BLaER1 treated with 17β-estradiol and CSF1 and Interleukin-3, amounts not matched to agents 10 nM and 100 nM (cell line): ENCODE results near the gene MMEL1.
"Not testable (repeated sequence)": the region's sequence is repeated elsewhere in the genome, so short reads cannot be mapped to it uniquely, and the experiment has no call there.

Source experiments
- H3K27ac ChIP-seq, 11 experiments: shearing (Covaris generic); formaldehyde crosslinking; 2 replicates each; pipeline ENCODE4 v1.8.1; 2022
- H3K27me3 ChIP-seq, 11 experiments: shearing (Covaris generic); formaldehyde crosslinking; 2 replicates each; pipeline ENCODE4 v1.8.1; 2022
- H3K36me3 ChIP-seq, 11 experiments: shearing (Covaris generic); formaldehyde crosslinking; 2 replicates each; pipeline ENCODE4 v1.8.1; 2022
- H3K4me1 ChIP-seq, 10 experiments: shearing (Covaris generic); formaldehyde crosslinking; 2 replicates each; pipeline ENCODE4 v1.8.1; 2022
- H3K4me2 ChIP-seq, 11 experiments: shearing (Covaris generic); formaldehyde crosslinking; 2 replicates each; pipeline ENCODE4 v1.8.1; 2022
- H3K4me3 ChIP-seq, 10 experiments: shearing (Covaris generic); formaldehyde crosslinking; 2 replicates each; pipeline ENCODE4 v1.8.1; 2022
- H3K9ac ChIP-seq, 11 experiments: shearing (Covaris generic); formaldehyde crosslinking; 2 replicates each; pipeline ENCODE4 v1.8.1; 2022
- H3K9me3 ChIP-seq, 11 experiments: shearing (Covaris generic); formaldehyde crosslinking; replicated peaks in 1 of 11; 2 replicates each; pipeline ENCODE4 v1.8.1; 2022
- H4K20me1 ChIP-seq, 11 experiments: shearing (Covaris generic); formaldehyde crosslinking; 2 replicates each; pipeline ENCODE4 v1.8.1; 2022
- Cebpa-rat ChIP-seq, 11 experiments: shearing (Covaris generic); IDR thresholded peaks; 2 replicates each; pipeline ENCODE4 v1.8.1; 2022

MMEL1 gene

DNA sequence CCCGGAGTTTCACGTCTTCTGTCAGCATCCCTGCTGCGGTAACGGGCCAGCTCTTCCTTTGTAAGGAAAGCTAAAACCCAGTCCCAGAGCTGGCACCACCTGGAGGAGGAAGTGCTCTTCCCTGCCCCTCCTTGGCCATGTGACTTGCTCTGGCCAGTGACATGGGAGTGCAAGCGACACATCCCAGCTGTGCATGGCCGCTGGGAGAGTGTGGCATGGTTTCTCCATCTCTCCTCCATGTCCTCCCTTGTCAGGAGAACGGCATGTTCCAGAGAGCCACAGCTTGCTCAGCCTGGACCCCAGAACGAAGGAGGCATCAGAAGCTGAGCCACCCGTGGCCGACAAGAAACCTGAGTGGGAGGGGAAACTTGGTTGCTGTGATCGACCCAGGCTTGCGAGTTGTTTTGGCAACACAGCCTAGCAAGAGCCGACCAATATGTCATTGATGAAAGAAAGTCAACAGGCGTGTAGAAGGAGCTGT is 48.9 kb downstream of the MMEL1 start:
- Histone ChIP-seq H3K4me1 (peaks cover 76 to 88% (median 85%) of the 10 kb centered on the region in 10 experiments), H3K27ac (peak overlapping the region in 3 of 11 experiments; percentile 4 to 80 (median 62); a peak in 2 of 22 replicates), H3K36me3 (peaks cover 0 to 7% (median 0%) of the 10 kb centered on the region in 11 experiments; a peak in 5 of 22 replicates), H3K27me3 (peaks cover 0 to 9% (median 0%) of the 10 kb centered on the region in 11 experiments; a peak in 4 of 22 replicates), H3K9ac (peak overlapping the region in 2 of 11 experiments; percentile 10 to 25; a peak in 1 of 22 replicates), H3K9me3 (no peaks in the 10 kb centered on the region), H3K4me3 (peak overlapping the region in 1 of 10 experiments; percentile 10; a peak in 1 of 20 replicates), H4K20me1 (peaks cover 0 to 15% (median 7%) of the 10 kb centered on the region in 11 experiments; a peak in 12 of 22 replicates), H3K4me2 (peak overlapping the region; percentile 96 to 100 (median 98))
- TF ChIP-seq Cebpa-rat (IDR thresholded peaks at IDR 0.05): no peak

DNA sequence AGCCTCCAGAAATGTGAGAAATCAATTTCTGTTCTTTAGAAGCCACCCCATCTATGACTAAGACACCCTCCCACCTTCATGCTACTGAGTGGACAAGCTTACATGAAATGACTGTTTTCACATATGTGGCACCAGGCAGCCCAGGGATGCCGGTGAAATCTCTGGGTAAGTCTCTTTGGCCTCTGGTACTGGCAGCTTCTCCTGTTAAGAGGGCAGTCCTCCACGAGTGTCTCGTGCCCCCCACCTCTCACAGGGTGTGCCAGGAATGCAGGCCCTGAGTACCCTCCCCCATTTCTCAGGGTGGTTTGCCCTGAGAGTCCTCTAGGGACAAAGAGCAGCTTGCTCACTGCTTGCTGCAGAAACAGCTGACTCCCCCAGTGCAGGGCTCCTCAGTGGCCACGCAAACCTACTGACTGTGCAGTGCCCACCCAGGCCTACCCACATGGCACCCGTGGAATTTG is 49.5 kb downstream of the MMEL1 start:
- Histone ChIP-seq H3K27me3 (peaks cover 0 to 9% (median 0%) of the 10 kb centered on the region in 11 experiments; a peak in 4 of 22 replicates), H3K4me1 (peaks cover 76 to 88% (median 85%) of the 10 kb centered on the region in 10 experiments), H3K9ac (peak overlapping the region in 3 of 11 experiments; percentile 25 to 50 (median 41); a peak in 4 of 22 replicates), H3K9me3 (no peaks in the 10 kb centered on the region), H3K36me3 (peaks cover 0 to 2% (median 0%) of the 10 kb centered on the region in 11 experiments; a peak in 3 of 22 replicates), H3K27ac (peak overlapping the region in 4 of 11 experiments; percentile 4 to 80 (median 68); a peak in 5 of 22 replicates), H3K4me2 (peak overlapping the region; percentile 96 to 100 (median 98)), H3K4me3 (peak overlapping the region in 1 of 10 experiments; percentile 10; a peak in 1 of 20 replicates), H4K20me1 (peaks cover 0 to 10% (median 1%) of the 10 kb centered on the region in 11 experiments; a peak in 10 of 22 replicates)
- TF ChIP-seq Cebpa-rat (IDR thresholded peaks at IDR 0.05): no peak

DNA sequence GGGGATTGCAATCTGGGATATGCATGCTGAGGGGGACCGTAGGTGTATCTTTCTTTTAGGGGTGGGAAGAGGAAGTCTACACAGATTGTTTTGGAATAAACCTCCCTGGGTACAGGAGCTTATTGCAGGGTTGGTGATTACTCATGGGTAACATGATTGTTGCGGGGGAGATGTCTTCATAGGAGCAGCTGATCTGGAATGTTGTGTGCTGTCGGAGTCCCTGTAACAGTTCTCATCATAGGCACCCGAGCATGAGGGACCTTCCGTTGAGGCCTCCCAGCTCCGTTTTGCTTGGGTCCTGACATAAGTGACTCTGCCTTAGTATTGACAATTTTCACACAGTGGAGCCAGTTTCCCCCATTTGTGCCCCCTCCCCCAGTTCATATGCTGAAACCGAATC is 50.4 kb downstream of the MMEL1 start:
- Histone ChIP-seq H3K36me3 (no peaks in the 10 kb centered on the region), H3K4me2 (peak overlapping the region; percentile 96 to 100 (median 98)), H3K4me1 (peaks cover 80 to 89% (median 86%) of the 10 kb centered on the region in 10 experiments), H3K4me3 (no peak overlapping the region), H3K9me3 (no peaks in the 10 kb centered on the region), H3K27me3 (peaks cover 0 to 4% (median 0%) of the 10 kb centered on the region in 11 experiments; a peak in 4 of 22 replicates), H3K9ac (peak overlapping the region in 2 of 11 experiments; percentile 40 to 50; a peak in 3 of 22 replicates), H4K20me1 (peaks cover 0 to 3% (median 0%) of the 10 kb centered on the region in 11 experiments; a peak in 4 of 22 replicates), H3K27ac (peak overlapping the region in 3 of 11 experiments; percentile 62 to 80 (median 73); a peak in 6 of 22 replicates)
- TF ChIP-seq Cebpa-rat (IDR thresholded peaks at IDR 0.05): no peak; a peak in 1 of 22 replicates

DNA sequence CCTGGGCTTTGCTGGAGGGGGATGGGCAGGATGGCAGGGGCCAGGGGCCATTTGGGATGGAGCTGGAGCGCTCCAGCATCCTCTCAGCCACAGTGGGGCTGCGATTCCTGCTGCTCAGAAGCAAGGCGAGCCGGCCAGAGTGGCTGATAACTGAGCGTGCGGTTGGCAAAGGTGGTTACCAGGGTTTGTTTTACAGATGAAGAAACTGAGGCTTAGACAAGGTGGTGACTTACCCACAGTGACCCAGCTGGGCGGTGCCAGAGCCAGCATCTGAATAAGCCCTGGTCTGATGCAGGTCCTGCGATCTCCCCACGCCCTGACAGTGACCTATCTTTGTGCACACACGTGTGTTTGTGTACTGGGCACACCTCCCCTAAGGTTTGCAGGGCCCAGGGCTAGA is 52.1 kb downstream of the MMEL1 start:
- no peak for TF ChIP-seq Cebpa-rat (IDR thresholded peaks at IDR 0.05)
- Histone ChIP-seq H3K4me2 (peak overlapping the region; percentile 96 to 100 (median 98)), H3K27me3 (no peaks in the 10 kb centered on the region)

DNA sequence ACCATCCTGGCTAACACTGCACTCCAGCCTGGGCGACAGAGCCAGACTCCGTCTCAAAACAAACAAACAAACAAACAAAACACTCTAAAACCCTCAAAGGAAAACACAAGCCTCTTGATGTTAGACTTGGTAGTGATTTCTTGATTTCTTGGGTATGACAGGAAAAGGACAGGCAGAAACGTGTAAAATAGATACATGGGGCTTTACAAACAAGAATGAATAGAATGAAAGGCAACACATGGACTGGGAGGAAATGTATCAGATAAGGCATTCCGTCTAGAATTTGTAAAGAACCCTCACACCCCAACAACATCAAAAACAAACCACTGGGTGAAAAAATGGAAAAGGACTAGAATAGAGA is 54.1 kb downstream of the MMEL1 start:
- Histone ChIP-seq H3K36me3 (no peaks in the 10 kb centered on the region), H3K9me3 (peaks cover 2 to 10% (median 6%) of the 10 kb centered on the region in 11 experiments; a peak in 20 of 22 replicates), H3K4me1 (peaks cover 86 to 100% (median 86%) of the 10 kb centered on the region in 10 experiments), H3K4me2 (peak overlapping the region; percentile 88 to 100 (median 98)), H3K27me3 (no peaks in the 10 kb centered on the region), H4K20me1 (no peaks in the 10 kb centered on the region), H3K4me3 (peak overlapping the region in 1 of 10 experiments; percentile 49; a peak in 1 of 20 replicates), H3K9ac (peak overlapping the region; percentile 63 to 79 (median 74); a peak in 19 of 22 replicates), H3K27ac (peak overlapping the region; percentile 74 to 90 (median 86); a peak in 21 of 22 replicates)
- no peak for TF ChIP-seq Cebpa-rat (IDR thresholded peaks at IDR 0.05)

More for the DNA sequence above, 52.1 kb downstream of the MMEL1 start:
- Histone ChIP-seq H4K20me1 (no peaks in the 10 kb centered on the region), H3K27ac (peak overlapping the region in 2 of 11 experiments; percentile 73 to 80; a peak in 4 of 22 replicates), H3K4me1 (peaks cover 96 to 100% (median 97%) of the 10 kb centered on the region in 10 experiments), H3K36me3 (no peaks in the 10 kb centered on the region), H3K4me3 (no peak overlapping the region), H3K9me3 (no peaks in the 10 kb centered on the region), H3K9ac (peak overlapping the region in 1 of 11 experiments; percentile 63; a peak in 1 of 22 replicates)

DNA sequence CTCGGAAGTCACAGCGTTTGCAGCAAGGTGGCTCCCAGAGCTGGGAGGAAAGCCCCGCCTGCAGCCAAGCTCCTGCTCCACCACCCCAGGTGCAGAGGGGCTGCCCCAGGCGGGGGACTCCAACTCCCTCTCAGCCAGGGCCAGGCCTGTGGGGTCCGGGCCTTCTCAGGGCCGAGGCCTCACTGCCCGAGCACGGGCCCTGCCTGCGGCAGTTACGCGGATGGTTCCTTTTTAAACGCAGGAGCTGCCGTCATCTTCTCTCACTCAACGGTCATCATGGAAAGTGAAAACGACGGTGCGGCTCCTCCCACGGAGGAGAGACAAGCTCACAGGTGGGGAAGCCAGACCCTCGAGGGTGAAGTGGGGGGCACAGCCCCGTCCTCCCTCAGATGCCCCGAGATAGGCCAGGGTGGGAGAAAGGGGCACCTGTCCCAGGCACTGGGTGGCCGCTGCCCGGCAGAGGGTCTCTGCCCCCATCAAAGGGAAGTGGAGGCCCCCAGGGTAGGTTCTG is 55.2 kb downstream of the MMEL1 start:
- not testable (repeated sequence) for H4K20me1 ChIP-seq, H3K36me3 ChIP-seq, H3K27me3 ChIP-seq
- H3K9ac ChIP-seq: peak overlapping the region; percentile 63 to 79 (median 74); a peak in 21 of 22 replicates
- H3K4me2 ChIP-seq: peak overlapping the region; percentile 88 to 100 (median 98)
- H3K27ac ChIP-seq: peak overlapping the region; percentile 74 to 90 (median 86)
- H3K9me3 ChIP-seq: peaks cover 12 to 21% (median 17%) of the 10 kb centered on the region in 11 experiments
- H3K4me3 ChIP-seq: peak overlapping the region in 9 of 10 experiments; percentile 12 to 63 (median 36); a peak in 11 of 20 replicates
- peaks cover 75 to 100% (median 75%) of the 10 kb centered on the region in 10 experiments for H3K4me1 ChIP-seq

DNA sequence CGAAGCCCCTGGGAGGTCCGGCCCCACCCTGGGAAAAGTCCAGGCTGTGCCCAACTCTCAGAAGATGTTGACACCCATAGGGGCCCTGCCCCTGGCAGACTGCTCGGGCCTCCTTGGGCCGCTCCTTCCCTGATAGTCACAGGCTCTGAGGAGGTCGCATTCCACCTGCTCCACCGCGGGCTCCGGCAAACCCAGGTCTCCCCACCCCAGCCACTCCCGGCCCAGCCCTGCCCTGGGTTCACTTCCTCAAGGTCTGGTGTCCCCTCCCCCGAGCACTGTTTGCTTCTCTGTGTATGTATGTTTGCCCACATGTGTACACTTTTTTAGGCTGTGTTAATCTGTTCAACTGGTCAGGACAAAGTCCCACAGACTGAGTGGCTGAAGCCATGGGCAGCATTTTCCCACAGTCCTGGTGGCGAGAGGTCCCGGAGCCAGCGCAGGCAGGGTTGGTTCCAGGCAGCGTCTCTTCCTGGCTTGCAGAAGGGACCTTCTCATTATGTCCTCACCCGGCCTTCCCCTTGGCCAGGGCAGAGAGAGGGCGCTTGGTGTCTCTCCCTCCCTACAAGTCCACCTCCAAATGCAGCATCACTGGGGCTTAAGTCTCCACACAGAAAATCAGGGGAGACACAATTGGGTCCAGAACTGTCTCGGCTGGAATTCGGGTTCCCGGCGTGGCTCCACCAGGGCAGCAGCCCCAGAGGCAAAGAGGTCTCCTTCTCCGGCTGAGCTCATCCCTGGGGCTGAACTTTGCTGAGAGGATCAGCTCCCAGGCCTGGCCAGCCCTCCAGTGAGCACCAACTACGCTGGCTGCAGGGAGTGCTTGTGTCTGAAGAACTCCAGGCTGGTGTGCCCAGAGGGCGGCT is 56.8 kb downstream of the MMEL1 start:
- Histone ChIP-seq H3K9ac (peak overlapping the region; percentile 65 to 79 (median 74)), H3K27ac (peak overlapping the region; percentile 56 to 89 (median 83)), H3K36me3 (no peaks in the 10 kb centered on the region)

DNA sequence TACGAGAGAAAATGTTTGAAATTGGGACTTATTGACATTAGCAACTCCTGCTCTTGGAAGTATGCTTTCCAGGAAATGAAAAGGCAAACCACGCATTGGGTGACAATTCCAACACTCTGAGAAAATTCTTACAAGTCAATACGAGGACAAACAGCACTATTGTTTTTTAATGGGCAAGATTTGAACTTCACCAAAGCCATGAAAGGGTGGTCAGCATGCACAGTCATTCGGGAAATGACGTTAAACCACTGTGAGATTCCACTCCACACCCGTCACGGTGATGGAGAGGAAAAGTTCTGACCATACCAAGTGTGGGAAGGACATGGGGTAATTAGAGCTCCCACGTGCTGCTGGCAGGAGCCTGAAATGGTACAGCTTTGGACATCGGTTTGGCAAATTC is 58.5 kb downstream of the MMEL1 start:
- peak overlapping the region in 1 of 11 experiments; percentile 20; a peak in 1 of 22 replicates for H3K9ac ChIP-seq
- H3K4me3 ChIP-seq: no peak overlapping the region
- H3K27me3 ChIP-seq: no peaks in the 10 kb centered on the region
- peaks cover 58 to 100% (median 62%) of the 10 kb centered on the region in 10 experiments for H3K4me1 ChIP-seq
- H3K36me3 ChIP-seq: no peaks in the 10 kb centered on the region
- peaks cover 12 to 46% (median 17%) of the 10 kb centered on the region in 11 experiments for H3K9me3 ChIP-seq
- peak overlapping the region in 3 of 11 experiments; percentile 43 to 65 (median 46); a peak in 5 of 22 replicates for H3K4me2 ChIP-seq
- TF ChIP-seq Cebpa-rat (IDR thresholded peaks at IDR 0.05): no peak
- H3K27ac ChIP-seq: peak overlapping the region in 3 of 11 experiments; percentile 51 to 80 (median 80); a peak in 5 of 22 replicates
- H4K20me1 ChIP-seq: no peaks in the 10 kb centered on the region

More for the DNA sequence above, 56.8 kb downstream of the MMEL1 start:
- H4K20me1 ChIP-seq: no peaks in the 10 kb centered on the region
- peak overlapping the region in 9 of 10 experiments; percentile 20 to 49 (median 35); a peak in 12 of 20 replicates for H3K4me3 ChIP-seq
- peaks cover 59 to 100% (median 62%) of the 10 kb centered on the region in 10 experiments for H3K4me1 ChIP-seq
- H3K27me3 ChIP-seq: no peaks in the 10 kb centered on the region
- no peak for TF ChIP-seq Cebpa-rat (IDR thresholded peaks at IDR 0.05)
- peak overlapping the region; percentile 81 to 100 (median 98) for H3K4me2 ChIP-seq
- H3K9me3 ChIP-seq: peaks cover 12 to 37% (median 17%) of the 10 kb centered on the region in 11 experiments
